ENCODE measurements around the gene PRMT9.

Gene PRMT9

GRCh38 chr4:147709999-147710398 lies 26.0 kb upstream of the PRMT9 start:
- no peak for DNase-seq
- no peak overlapping the region for H3K27ac Mint-ChIP-seq
- peaks cover 9% of the 10 kb centered on the region for H3K4me1 Mint-ChIP-seq
- no peaks in the 10 kb centered on the region for H3K9me3 Mint-ChIP-seq
- TF ChIP-seq CTCF (IDR thresholded peaks at IDR 0.05), result no peak
- H3K36me3 Mint-ChIP-seq (ENCODE audit: low read depth), result no peaks in the 10 kb centered on the region
- H3K27me3 Mint-ChIP-seq (ENCODE audit: low read depth, poor library complexity), result peaks cover 4% of the 10 kb centered on the region
- H3K4me3 Mint-ChIP-seq, result no peak overlapping the region

- H3K4me3 Mint-ChIP-seq, result no peak overlapping the region
- H3K36me3 Mint-ChIP-seq (ENCODE audit: low read depth), result no peaks in the 10 kb centered on the region
- H3K9me3 Mint-ChIP-seq, result no peaks in the 10 kb centered on the region
- DNase-seq, result peak; percentile 48
- TF ChIP-seq CTCF (IDR thresholded peaks at IDR 0.05), result no peak
- H3K27me3 Mint-ChIP-seq (ENCODE audit: low read depth, poor library complexity), result peaks cover 10% of the 10 kb centered on the region
- H3K4me1 Mint-ChIP-seq, result peaks cover under 1% of the 10 kb centered on the region
- no peak overlapping the region for H3K27ac Mint-ChIP-seq
Measured at GRCh38 chr4:147707892-147708672, 24.1 kb upstream of the PRMT9 start.

GRCh38 chr4:147704846-147705245 lies 20.9 kb upstream of the PRMT9 start:
- H3K36me3 Mint-ChIP-seq (ENCODE audit: low read depth), result no peaks in the 10 kb centered on the region
- no peak overlapping the region for H3K4me3 Mint-ChIP-seq
- DNase-seq, result no peak
- no peak for TF ChIP-seq CTCF (IDR thresholded peaks at IDR 0.05)
- no peak overlapping the region for H3K27ac Mint-ChIP-seq
- peaks cover 3% of the 10 kb centered on the region for H3K9me3 Mint-ChIP-seq
- peaks cover 14% of the 10 kb centered on the region for H3K27me3 Mint-ChIP-seq (ENCODE audit: low read depth, poor library complexity)
- no peaks in the 10 kb centered on the region for H3K4me1 Mint-ChIP-seq

GRCh38 chr4:147696866-147697265 lies 12.9 kb upstream of the PRMT9 start:
- TF ChIP-seq CTCF (IDR thresholded peaks at IDR 0.05), result no peak
- DNase-seq, result no peak
- Mint-ChIP-seq H3K36me3 (ENCODE audit: low read depth) (no peaks in the 10 kb centered on the region), H3K27ac (no peak overlapping the region), H3K27me3 (ENCODE audit: low read depth, poor library complexity) (peaks cover 6% of the 10 kb centered on the region), H3K4me1 (no peaks in the 10 kb centered on the region), H3K9me3 (peaks cover 8% of the 10 kb centered on the region), H3K4me3 (no peak overlapping the region)

DNA sequence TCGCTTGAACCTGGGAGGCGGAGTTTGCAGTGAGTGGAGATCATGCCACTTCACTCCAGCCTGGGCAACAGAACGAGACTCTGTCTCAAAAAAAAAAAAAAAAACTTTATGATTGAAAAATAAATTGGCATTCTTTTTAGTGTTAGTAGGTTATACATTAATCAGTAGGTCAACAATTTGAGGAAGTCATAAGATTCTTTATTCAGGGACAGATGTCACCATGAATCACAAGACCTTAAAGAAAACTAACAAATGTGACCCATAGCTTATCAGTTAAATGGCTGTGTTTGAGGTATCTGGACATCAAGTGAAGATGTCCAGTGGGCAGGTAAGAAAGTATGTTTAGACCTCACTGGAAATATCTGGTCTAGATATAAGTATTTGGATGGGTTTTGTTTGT lies 9.3 kb upstream of the PRMT9 start:
- TF ChIP-seq CTCF (IDR thresholded peaks at IDR 0.05), result no peak
- no peaks in the 10 kb centered on the region for H3K4me1 Mint-ChIP-seq
- H3K27ac Mint-ChIP-seq, result no peak overlapping the region
- peaks cover 4% of the 10 kb centered on the region for H3K9me3 Mint-ChIP-seq
- H3K4me3 Mint-ChIP-seq, result no peak overlapping the region
- no peaks in the 10 kb centered on the region for H3K36me3 Mint-ChIP-seq (ENCODE audit: low read depth)
- DNase-seq, result no peak
- H3K27me3 Mint-ChIP-seq (ENCODE audit: low read depth, poor library complexity), result peaks cover 11% of the 10 kb centered on the region

DNA sequence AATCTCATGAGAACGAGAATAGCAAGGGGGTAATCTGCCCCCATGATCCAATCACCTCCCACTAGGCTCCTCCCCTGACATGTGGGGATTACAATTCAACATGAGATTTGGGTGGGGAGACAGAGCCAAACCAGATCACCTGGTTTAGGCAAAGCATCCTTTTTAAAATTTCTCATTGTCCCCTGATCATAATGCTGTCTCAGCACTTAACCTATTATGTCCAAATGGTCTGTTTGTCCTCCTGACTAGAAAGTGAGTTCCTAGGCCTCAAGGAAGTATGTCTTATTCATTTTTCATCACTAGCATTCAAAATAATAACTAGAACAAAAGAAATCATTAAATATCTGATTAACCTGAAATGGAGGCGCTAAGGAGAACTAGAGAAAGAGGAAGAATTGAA lies 7.9 kb upstream of the PRMT9 start:
- Mint-ChIP-seq H3K36me3 (ENCODE audit: low read depth) (no peaks in the 10 kb centered on the region), H3K4me1 (no peaks in the 10 kb centered on the region), H3K27me3 (ENCODE audit: low read depth, poor library complexity) (peaks cover 14% of the 10 kb centered on the region), H3K9me3 (no peaks in the 10 kb centered on the region), H3K27ac (no peak overlapping the region), H3K4me3 (no peak overlapping the region)
- no peak for TF ChIP-seq CTCF (IDR thresholded peaks at IDR 0.05)
- no peak for DNase-seq
